Measurements from ENCODE around the gene SCNN1A. TPM values are rescaled to one million over a fixed set of nuclear protein-coding genes. Genes with fewer than 3 reads are reported as not detected.

SCNN1A gene
- total RNA-seq, 1 donor from 2014 or later = 1.2 TPM

- Histone ChIP-seq H3K36me3 (no peaks in the 10 kb centered on the region), H3F3A (ENCODE audit: low read depth) (peaks cover 42% of the 10 kb centered on the region), H4K20me1 (ENCODE audit: low read depth) (no peaks in the 10 kb centered on the region), H3K27me3 (peaks cover 22% of the 10 kb centered on the region), H3K27ac (no peak overlapping the region), H2AFZ (replicated peaks) (peak overlapping the region; percentile 32), H3K79me2 (ENCODE audit: low read depth) (no peaks in the 10 kb centered on the region), H3K4me3 (no peak overlapping the region), H3K4me2 (no peak overlapping the region), H3K9ac (no peak overlapping the region), H3K9me3 (ENCODE audit: low read depth) (no peaks in the 10 kb centered on the region), H3K4me1 (peaks cover 50% of the 10 kb centered on the region)
- Mint-ChIP-seq H3K4me3 (no peak overlapping the region), H3K36me3 (no peaks in the 10 kb centered on the region), H3K27me3 (ENCODE audit: insufficient read depth, low read depth) (peaks cover 9% of the 10 kb centered on the region), H3K27ac (peak overlapping the region; percentile 47), H3K9me3 (no peaks in the 10 kb centered on the region), H3K4me1 (peaks cover 52% of the 10 kb centered on the region)
- peak; percentile 17 for DNase-seq (ENCODE audit: low spot score)
- TF ChIP-seq EZH2 (IDR thresholded peaks at IDR 0.05) = no peak
- TF ChIP-seq, protein P1, sequence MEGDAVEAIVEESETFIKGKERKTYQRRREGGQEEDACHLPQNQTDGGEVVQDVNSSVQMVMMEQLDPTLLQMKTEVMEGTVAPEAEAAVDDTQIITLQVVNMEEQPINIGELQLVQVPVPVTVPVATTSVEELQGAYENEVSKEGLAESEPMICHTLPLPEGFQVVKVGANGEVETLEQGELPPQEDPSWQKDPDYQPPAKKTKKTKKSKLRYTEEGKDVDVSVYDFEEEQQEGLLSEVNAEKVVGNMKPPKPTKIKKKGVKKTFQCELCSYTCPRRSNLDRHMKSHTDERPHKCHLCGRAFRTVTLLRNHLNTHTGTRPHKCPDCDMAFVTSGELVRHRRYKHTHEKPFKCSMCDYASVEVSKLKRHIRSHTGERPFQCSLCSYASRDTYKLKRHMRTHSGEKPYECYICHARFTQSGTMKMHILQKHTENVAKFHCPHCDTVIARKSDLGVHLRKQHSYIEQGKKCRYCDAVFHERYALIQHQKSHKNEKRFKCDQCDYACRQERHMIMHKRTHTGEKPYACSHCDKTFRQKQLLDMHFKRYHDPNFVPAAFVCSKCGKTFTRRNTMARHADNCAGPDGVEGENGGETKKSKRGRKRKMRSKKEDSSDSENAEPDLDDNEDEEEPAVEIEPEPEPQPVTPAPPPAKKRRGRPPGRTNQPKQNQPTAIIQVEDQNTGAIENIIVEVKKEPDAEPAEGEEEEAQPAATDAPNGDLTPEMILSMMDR (IDR thresholded peaks at IDR 0.05) = no peak
- TF ChIP-seq EZH2phosphoT487 (IDR thresholded peaks at IDR 0.05) = no peak
Observed at GRCh38 chr12:6380141-6381121, 5.1 kb upstream of the SCNN1A start.

- Histone ChIP-seq H3K27ac (no peak overlapping the region), H3K4me1 (peaks cover 63% of the 10 kb centered on the region), H3K9me3 (ENCODE audit: low read depth) (no peaks in the 10 kb centered on the region), H3F3A (ENCODE audit: low read depth) (peaks cover 48% of the 10 kb centered on the region), H3K4me2 (no peak overlapping the region), H2AFZ (replicated peaks) (no peak overlapping the region), H3K9ac (no peak overlapping the region), H3K27me3 (peaks cover 31% of the 10 kb centered on the region), H3K36me3 (no peaks in the 10 kb centered on the region), H3K4me3 (no peak overlapping the region), H4K20me1 (ENCODE audit: low read depth) (no peaks in the 10 kb centered on the region), H3K79me2 (ENCODE audit: low read depth) (peaks cover 4% of the 10 kb centered on the region)
- Mint-ChIP-seq H3K9me3 (no peaks in the 10 kb centered on the region), H3K4me1 (peaks cover 56% of the 10 kb centered on the region), H3K27me3 (ENCODE audit: insufficient read depth, low read depth) (peaks cover 13% of the 10 kb centered on the region), H3K36me3 (no peaks in the 10 kb centered on the region), H3K27ac (no peak overlapping the region), H3K4me3 (peak overlapping the region; percentile 15)
- no peak for DNase-seq (ENCODE audit: low spot score)
- TF ChIP-seq, protein P1 (IDR thresholded peaks at IDR 0.05) = no peak
- TF ChIP-seq EZH2 (IDR thresholded peaks at IDR 0.05) (no peak), EZH2phosphoT487 (IDR thresholded peaks at IDR 0.05) (no peak)
Observed at GRCh38 chr12:6378709-6379472, 3.5 kb upstream of the SCNN1A start.

- H3K27me3 Mint-ChIP-seq (ENCODE audit: insufficient read depth, low read depth) = peaks cover 22% of the 10 kb centered on the region
- Histone ChIP-seq H2AFZ (replicated peaks) (no peak overlapping the region), H3K27me3 (peaks cover 24% of the 10 kb centered on the region), H3F3A (ENCODE audit: low read depth) (peaks cover 58% of the 10 kb centered on the region), H4K20me1 (ENCODE audit: low read depth) (no peaks in the 10 kb centered on the region), H3K4me1 (peaks cover 71% of the 10 kb centered on the region), H3K79me2 (ENCODE audit: low read depth) (peaks cover 4% of the 10 kb centered on the region), H3K9ac (no peak overlapping the region), H3K4me2 (peak overlapping the region; percentile 72), H3K9me3 (ENCODE audit: low read depth) (no peaks in the 10 kb centered on the region), H3K36me3 (no peaks in the 10 kb centered on the region), H3K27ac (no peak overlapping the region), H3K4me3 (no peak overlapping the region)
- H3K9me3 Mint-ChIP-seq = no peaks in the 10 kb centered on the region
- TF ChIP-seq, protein P1 (IDR thresholded peaks at IDR 0.05) = no peak
- TF ChIP-seq EZH2phosphoT487 (IDR thresholded peaks at IDR 0.05) = no peak
- no peak for TF ChIP-seq EZH2 (IDR thresholded peaks at IDR 0.05)
- peak overlapping the region; percentile 76 for H3K27ac Mint-ChIP-seq
- H3K36me3 Mint-ChIP-seq = no peaks in the 10 kb centered on the region
- H3K4me1 Mint-ChIP-seq = peaks cover 64% of the 10 kb centered on the region
- H3K4me3 Mint-ChIP-seq = peak overlapping the region; percentile 70
- no peak for DNase-seq (ENCODE audit: low spot score)
Observed at GRCh38 chr12:6377667-6377994, 2.3 kb upstream of the SCNN1A start.
